ENCODE results near the gene PZP. TPM values are rescaled to one million over a fixed set of nuclear protein-coding genes. Genes with fewer than 3 reads are reported as not detected.
"Not testable (repeated sequence)": the region's sequence is repeated elsewhere in the genome, so short reads cannot be mapped to it uniquely, and the experiment has no call there.

Gene PZP
- total and polyA plus RNA-seq, 2 donors (not counting 1 experiment from before 2014, with no cell fraction given), result not detected

DNA sequence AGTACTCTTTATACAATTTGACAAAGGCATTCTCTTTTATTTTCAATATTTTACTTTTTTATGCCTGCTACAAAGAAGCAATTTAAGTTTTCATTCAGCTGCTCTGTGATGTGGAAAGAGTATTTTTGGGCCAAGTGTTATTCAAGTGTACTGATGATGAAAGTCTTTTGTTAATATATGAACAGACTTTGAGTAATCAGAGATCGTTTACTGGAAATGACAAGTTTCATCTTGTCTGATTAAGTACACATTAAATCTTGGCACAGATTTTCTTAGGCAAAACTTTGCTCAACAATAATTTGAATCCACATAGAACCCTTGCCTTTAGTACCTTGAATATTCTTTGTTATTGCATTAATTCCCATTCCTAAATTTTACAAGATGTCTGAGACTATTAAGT, 13.3 kb upstream of the PZP start:
- Histone ChIP-seq H3K4me1 (ENCODE audit: control insufficient read depth in 2 of 2, insufficient read depth in 2 of 2, low read length in 2 of 2) (no peaks in the 10 kb centered on the region), H4K20me1 (ENCODE audit: control insufficient read depth, insufficient read depth, low read length, poor library complexity, severe bottlenecking) (no peaks in the 10 kb centered on the region), H3K36me3 (replicated peaks in 1 of 2; ENCODE audit: control extremely low read depth in 1 of 2, control insufficient read depth in 1 of 2, extremely low read depth in 1 of 2, insufficient read depth in 2 of 2, low read length in 1 of 2) (no peaks in the 10 kb centered on the region), H3K4me3 (ENCODE audit: control extremely low read depth in 1 of 5, extremely low read depth in 1 of 5, insufficient read depth in 1 of 5, low read depth in 2 of 5, low read length in 4 of 5) (no peak overlapping the region), H3K9me3 (ENCODE audit: control extremely low read depth in 1 of 3, control insufficient read depth in 2 of 3, insufficient read depth in 1 of 3, low read length in 2 of 3) (no peaks in the 10 kb centered on the region), H2AFZ (ENCODE audit: insufficient read depth, low read depth, low read length, poor library complexity, severe bottlenecking) (no peak overlapping the region), H3K79me2 (ENCODE audit: control insufficient read depth, insufficient read depth, low read length) (no peaks in the 10 kb centered on the region), H3K27ac (ENCODE audit: low read length in 2 of 2) (no peak overlapping the region), H3K9ac (ENCODE audit: low read length) (no peak overlapping the region), H3K27me3 (replicated peaks in 1 of 4; ENCODE audit: control extremely low read depth in 1 of 4, control insufficient read depth in 3 of 4, insufficient read depth in 4 of 4, low read length in 3 of 4) (peaks cover 0 to 3% (median 0%) of the 10 kb centered on the region in 4 experiments), H3K4me2 (replicated peaks; ENCODE audit: low read depth, low read length, poor library complexity, severe bottlenecking) (no peak overlapping the region)
- POLR2A ChIA-PET, result no interaction called here
- CTCF ChIA-PET, result no interaction called here
- Mint-ChIP-seq H3K4me1 (no peaks in the 10 kb centered on the region), H3K4me3 (no peak overlapping the region), H3K27ac (no peak overlapping the region), H3K9me3 (ENCODE audit: insufficient read depth) (no peaks in the 10 kb centered on the region), H3K27me3 (peaks cover 17% of the 10 kb centered on the region)
- no peak for ATAC-seq (ENCODE audit: low read depth)
- DNase-seq, result no peak
- intact Hi-C loops (cut with micrococcal nuclease), result no loop called here
- no CpG with 5 or more reads among the region's 1 CpG for WGBS (ENCODE audit: insufficient coverage)
- TF ChIP-seq, protein P1, sequence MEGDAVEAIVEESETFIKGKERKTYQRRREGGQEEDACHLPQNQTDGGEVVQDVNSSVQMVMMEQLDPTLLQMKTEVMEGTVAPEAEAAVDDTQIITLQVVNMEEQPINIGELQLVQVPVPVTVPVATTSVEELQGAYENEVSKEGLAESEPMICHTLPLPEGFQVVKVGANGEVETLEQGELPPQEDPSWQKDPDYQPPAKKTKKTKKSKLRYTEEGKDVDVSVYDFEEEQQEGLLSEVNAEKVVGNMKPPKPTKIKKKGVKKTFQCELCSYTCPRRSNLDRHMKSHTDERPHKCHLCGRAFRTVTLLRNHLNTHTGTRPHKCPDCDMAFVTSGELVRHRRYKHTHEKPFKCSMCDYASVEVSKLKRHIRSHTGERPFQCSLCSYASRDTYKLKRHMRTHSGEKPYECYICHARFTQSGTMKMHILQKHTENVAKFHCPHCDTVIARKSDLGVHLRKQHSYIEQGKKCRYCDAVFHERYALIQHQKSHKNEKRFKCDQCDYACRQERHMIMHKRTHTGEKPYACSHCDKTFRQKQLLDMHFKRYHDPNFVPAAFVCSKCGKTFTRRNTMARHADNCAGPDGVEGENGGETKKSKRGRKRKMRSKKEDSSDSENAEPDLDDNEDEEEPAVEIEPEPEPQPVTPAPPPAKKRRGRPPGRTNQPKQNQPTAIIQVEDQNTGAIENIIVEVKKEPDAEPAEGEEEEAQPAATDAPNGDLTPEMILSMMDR (IDR thresholded peaks at IDR 0.05), result no peak
- no peak for TF ChIP-seq EZH2 (IDR thresholded peaks at IDR 0.05; ENCODE audit: borderline replicate concordance, insufficient read depth, low read depth, low read length, poor library complexity, severe bottlenecking)

GRCh38 chr12:9221011-9221410, 12.8 kb upstream of the PZP start:
- H3K4me2 ChIP-seq (replicated peaks; ENCODE audit: low read depth, low read length, poor library complexity, severe bottlenecking); H3K9me3 Mint-ChIP-seq (ENCODE audit: insufficient read depth); H3K4me3 Mint-ChIP-seq; H3K4me1 Mint-ChIP-seq; H3K27ac Mint-ChIP-seq; POLR2A ChIA-PET; ATAC-seq (ENCODE audit: low read depth); intact Hi-C loops (cut with micrococcal nuclease); DNase-seq; H4K20me1 ChIP-seq (ENCODE audit: control insufficient read depth, insufficient read depth, low read length, poor library complexity, severe bottlenecking); H3K9ac ChIP-seq (ENCODE audit: low read length); H3K4me1 ChIP-seq (ENCODE audit: control insufficient read depth in 2 of 2, insufficient read depth in 2 of 2, low read length in 2 of 2); H3K27ac ChIP-seq (ENCODE audit: low read length in 2 of 2); H3K4me3 ChIP-seq (ENCODE audit: control extremely low read depth in 1 of 5, extremely low read depth in 1 of 5, insufficient read depth in 1 of 5, low read depth in 2 of 5, low read length in 4 of 5); CTCF ChIA-PET; H2AFZ ChIP-seq (ENCODE audit: insufficient read depth, low read depth, low read length, poor library complexity, severe bottlenecking); H3K9me3 ChIP-seq (ENCODE audit: control extremely low read depth in 1 of 3, control insufficient read depth in 2 of 3, insufficient read depth in 1 of 3, low read length in 2 of 3); H3K27me3 ChIP-seq (replicated peaks in 1 of 4; ENCODE audit: control extremely low read depth in 1 of 4, control insufficient read depth in 3 of 4, insufficient read depth in 4 of 4, low read length in 3 of 4); H3K36me3 ChIP-seq (replicated peaks in 1 of 2; ENCODE audit: control extremely low read depth in 1 of 2, control insufficient read depth in 1 of 2, extremely low read depth in 1 of 2, insufficient read depth in 2 of 2, low read length in 1 of 2); H3K79me2 ChIP-seq (ENCODE audit: control insufficient read depth, insufficient read depth, low read length): not testable (repeated sequence)
- H3K27me3 Mint-ChIP-seq, result peaks cover 17% of the 10 kb centered on the region
- WGBS (ENCODE audit: insufficient coverage), result 93% methylated on average over 4 of the region's 9 CpGs

Measured in B cell (primary cell).